OCI-LY1 (cell line): ENCODE data around the gene SULF2.

Experiments
- H2AFZ ChIP-seq: fragments of 200-600 bp; sonication (generic), shearing (Covaris generic); 2 replicates; pipeline ENCODE4 v1.6.0; 2014; ENCODE audit warnings: antibody characterized with exemption, mild to moderate bottlenecking, low read length
- H3F3A ChIP-seq: fragments of 200-600 bp; sonication (generic), shearing (Covaris generic); 2 replicates; pipeline ENCODE4 v1.6.0; 2014; ENCODE audit warnings: mild to moderate bottlenecking, antibody characterized with exemption, low read length, moderate library complexity; ENCODE audit not compliant: insufficient read depth
- H3K27ac ChIP-seq: fragments of 200-600 bp; sonication (generic); 2 replicates; pipeline ENCODE4 v1.5.1; 2014; ENCODE audit warnings: low read length, mixed run types, mild to moderate bottlenecking, low read depth; ENCODE audit not compliant: poor library complexity, severe bottlenecking
- H3K27me3 ChIP-seq: fragments of 200-600 bp; sonication (generic); 2 replicates; pipeline ENCODE4 v1.6.0; 2014; ENCODE audit warnings: antibody characterized with exemption, mild to moderate bottlenecking, low read length, moderate library complexity; ENCODE audit not compliant: insufficient read depth
- H3K36me3 ChIP-seq: fragments of 200-600 bp; sonication (generic); 2 replicates; pipeline ENCODE4 v1.6.1; 2014; ENCODE audit warnings: mild to moderate bottlenecking, antibody characterized with exemption, low read length, moderate library complexity, mixed read lengths; ENCODE audit not compliant: insufficient read depth
- H3K4me1 ChIP-seq: fragments of 200-600 bp; sonication (generic); 2 replicates; pipeline ENCODE4 v1.5.1; 2014; ENCODE audit warnings: mild to moderate bottlenecking, low read length, moderate library complexity; ENCODE audit not compliant: insufficient read depth, severe bottlenecking
- H3K4me2 ChIP-seq: fragments of 200-600 bp; sonication (generic), shearing (Covaris generic); 2 replicates; pipeline ENCODE4 v1.6.1; 2014; ENCODE audit warnings: low read length
- H3K4me3 ChIP-seq: fragments of 200-600 bp; sonication (generic); 2 replicates; pipeline ENCODE4 v1.5.1; 2014; ENCODE audit warnings: low read length, low read depth, mild to moderate bottlenecking, mixed read lengths; ENCODE audit not compliant: poor library complexity, severe bottlenecking
- H3K79me2 ChIP-seq: fragments of 200-600 bp; shearing (Covaris generic); 2 replicates; pipeline ENCODE4 v1.6.1; 2016; ENCODE audit warnings: mixed run types, low read length, mixed read lengths; ENCODE audit not compliant: insufficient read depth
- H3K9ac ChIP-seq: fragments of 200-600 bp; sonication (generic), shearing (Covaris generic); 2 replicates; pipeline ENCODE4 v1.6.1; 2014; ENCODE audit warnings: mild to moderate bottlenecking, low read length, mixed read lengths
- H3K9me2 ChIP-seq: fragments of 200-600 bp; sonication (generic), shearing (Covaris generic); 2 replicates; pipeline ENCODE4 v1.6.1; 2014; ENCODE audit warnings: low read depth, mild to moderate bottlenecking, low read length, mixed read lengths
- H3K9me3 ChIP-seq: fragments of 200-600 bp; shearing (Covaris generic); 2 replicates; pipeline ENCODE4 v1.6.1; 2014; ENCODE audit warnings: low read length, mixed read lengths
- H4K20me1 ChIP-seq: fragments of 200-600 bp; sonication (generic), shearing (Covaris generic); 2 replicates; pipeline ENCODE4 v1.6.0; 2016; ENCODE audit warnings: mild to moderate bottlenecking, low read length; ENCODE audit not compliant: insufficient read depth
- EZH2 ChIP-seq: fragments of 200-600 bp; sonication (generic), shearing (Covaris generic); IDR thresholded peaks from 2 replicates; pipeline ENCODE4 v1.8.0; 2017; ENCODE audit warnings: borderline replicate concordance, mixed run types, mild to moderate bottlenecking, antibody characterized with exemption, low read length, moderate library complexity, mixed read lengths
- TF ChIP-seq, protein P1 (sequence below): fragments of 200-600 bp; sonication (generic), shearing (Covaris generic); IDR thresholded peaks from 2 replicates; pipeline ENCODE4 v1.5.1; 2017; ENCODE audit warnings: mild to moderate bottlenecking, antibody characterized with exemption, low read length, moderate library complexity, mixed read lengths

SULF2 gene

DNA sequence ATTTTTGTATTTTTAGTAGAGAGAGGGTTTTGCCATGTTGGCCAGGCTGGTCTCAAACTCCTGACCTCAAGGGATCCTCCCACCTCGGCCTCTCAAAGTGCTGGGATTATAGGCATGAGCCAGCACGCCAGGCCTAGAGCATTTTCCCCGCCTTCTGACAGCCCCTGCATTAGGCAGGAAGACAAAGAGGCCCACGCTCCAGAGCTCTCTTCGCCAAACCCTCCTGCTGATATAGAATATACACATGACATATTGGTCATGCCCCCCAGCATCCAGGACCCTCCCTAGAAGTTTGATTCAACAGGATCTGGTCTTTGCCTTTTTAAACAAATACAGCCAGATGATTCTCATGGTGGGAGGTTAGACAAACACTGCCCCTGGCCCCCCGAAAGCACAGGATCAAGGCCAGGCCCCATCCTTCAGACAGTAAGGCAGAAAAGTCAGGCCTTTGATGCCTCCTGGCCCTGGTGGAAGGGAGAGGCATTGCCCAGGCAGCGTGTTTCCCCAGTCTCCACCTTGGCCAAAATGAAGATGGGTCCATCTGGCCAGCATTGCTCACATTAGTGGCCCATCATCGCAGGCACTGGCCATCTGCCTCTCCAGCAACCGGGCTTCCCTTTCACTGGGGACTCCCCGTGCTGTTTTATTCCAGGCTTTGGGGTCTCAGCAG, 4.4 kb downstream of the SULF2 start:
- Histone ChIP-seq H4K20me1 (no peaks in the 10 kb centered on the region), H3K79me2 (no peaks in the 10 kb centered on the region), H3K36me3 (no peaks in the 10 kb centered on the region), H3K4me1 (no peaks in the 10 kb centered on the region), H3K4me2 (no peak overlapping the region), H3K9me3 (no peaks in the 10 kb centered on the region), H3K27me3 (peaks cover 8% of the 10 kb centered on the region; the same call in 1 of the 2 replicates), H3K9ac (no peak overlapping the region), H3K27ac (no peak overlapping the region), H2AFZ (no peak overlapping the region), H3K4me3 (no peak overlapping the region), H3F3A (no peaks in the 10 kb centered on the region), H3K9me2 (no peaks in the 10 kb centered on the region)
- no peak for TF ChIP-seq EZH2
- TF ChIP-seq, protein P1, sequence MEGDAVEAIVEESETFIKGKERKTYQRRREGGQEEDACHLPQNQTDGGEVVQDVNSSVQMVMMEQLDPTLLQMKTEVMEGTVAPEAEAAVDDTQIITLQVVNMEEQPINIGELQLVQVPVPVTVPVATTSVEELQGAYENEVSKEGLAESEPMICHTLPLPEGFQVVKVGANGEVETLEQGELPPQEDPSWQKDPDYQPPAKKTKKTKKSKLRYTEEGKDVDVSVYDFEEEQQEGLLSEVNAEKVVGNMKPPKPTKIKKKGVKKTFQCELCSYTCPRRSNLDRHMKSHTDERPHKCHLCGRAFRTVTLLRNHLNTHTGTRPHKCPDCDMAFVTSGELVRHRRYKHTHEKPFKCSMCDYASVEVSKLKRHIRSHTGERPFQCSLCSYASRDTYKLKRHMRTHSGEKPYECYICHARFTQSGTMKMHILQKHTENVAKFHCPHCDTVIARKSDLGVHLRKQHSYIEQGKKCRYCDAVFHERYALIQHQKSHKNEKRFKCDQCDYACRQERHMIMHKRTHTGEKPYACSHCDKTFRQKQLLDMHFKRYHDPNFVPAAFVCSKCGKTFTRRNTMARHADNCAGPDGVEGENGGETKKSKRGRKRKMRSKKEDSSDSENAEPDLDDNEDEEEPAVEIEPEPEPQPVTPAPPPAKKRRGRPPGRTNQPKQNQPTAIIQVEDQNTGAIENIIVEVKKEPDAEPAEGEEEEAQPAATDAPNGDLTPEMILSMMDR: no peak

DNA sequence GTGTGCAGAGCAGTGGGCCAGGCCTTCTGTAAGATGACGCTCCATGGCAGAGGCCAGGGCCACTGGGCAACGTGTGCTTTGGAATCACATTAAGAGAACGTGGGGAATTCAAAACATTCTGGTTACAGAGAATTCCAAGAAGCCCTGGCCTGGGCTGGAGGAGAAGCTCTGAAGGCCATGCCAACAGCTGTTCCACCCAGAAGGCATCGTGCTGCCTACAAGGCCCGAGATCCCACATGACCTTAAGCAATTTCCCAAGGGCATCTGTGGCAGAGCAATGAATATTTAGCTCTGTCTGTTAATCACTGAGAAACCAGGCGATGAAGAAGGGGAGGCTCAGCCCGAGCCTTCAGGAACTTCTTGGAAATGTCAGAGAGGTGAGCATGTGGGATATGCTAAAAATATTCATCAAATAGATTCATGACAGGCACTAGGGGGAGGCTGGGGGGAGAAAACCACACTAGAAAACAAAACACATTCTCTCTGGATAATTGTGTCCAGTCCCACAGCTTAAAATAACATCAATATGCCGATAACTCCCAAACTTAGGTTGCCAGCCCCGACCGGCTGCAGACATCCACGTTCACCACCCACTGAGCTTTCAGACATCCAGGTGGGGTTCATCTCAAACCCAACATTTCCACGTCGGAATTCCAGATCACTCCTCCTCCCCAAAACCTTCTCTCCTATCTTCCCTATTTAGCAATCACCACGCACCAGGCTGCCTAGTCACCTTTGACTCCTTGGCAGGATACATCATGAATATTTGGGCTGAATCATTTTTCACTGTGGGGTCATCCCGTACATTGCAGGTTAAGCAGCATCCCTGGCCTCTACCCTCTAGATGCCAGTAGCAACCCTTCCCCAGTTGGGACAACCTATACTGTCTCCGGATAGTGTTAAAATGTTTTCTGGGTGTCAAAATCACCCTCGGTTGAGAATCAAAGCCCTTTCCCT, 6.6 kb downstream of the SULF2 start:
- Histone ChIP-seq H3K79me2 (no peaks in the 10 kb centered on the region), H3K4me3 (no peak overlapping the region), H3K9me2 (no peaks in the 10 kb centered on the region), H3F3A (no peaks in the 10 kb centered on the region), H3K4me1 (no peaks in the 10 kb centered on the region), H3K9me3 (0 out of 2 replicates have a peak, but pooled peaks cover 2% of the 10 kb centered on the region), H3K4me2 (no peak overlapping the region), H2AFZ (no peak overlapping the region), H3K9ac (no peak overlapping the region), H4K20me1 (no peaks in the 10 kb centered on the region), H3K36me3 (no peaks in the 10 kb centered on the region), H3K27me3 (peaks cover 13% of the 10 kb centered on the region; the same call in 1 of the 2 replicates), H3K27ac (no peak overlapping the region)
- TF ChIP-seq EZH2: no peak
- TF ChIP-seq, protein P1: no peak

GRCh38 chr20:47777220-47777619, 8.1 kb downstream of the SULF2 start:
- no peaks in the 10 kb centered on the region for H3K4me1 ChIP-seq
- H3K36me3 ChIP-seq: no peaks in the 10 kb centered on the region
- H3K79me2 ChIP-seq: no peaks in the 10 kb centered on the region
- H3K9ac ChIP-seq: no peak overlapping the region
- H2AFZ ChIP-seq: no peak overlapping the region
- H4K20me1 ChIP-seq: no peaks in the 10 kb centered on the region
- 0 out of 2 replicates have a peak, but pooled peaks cover 2% of the 10 kb centered on the region for H3K9me3 ChIP-seq
- no peak overlapping the region for H3K4me3 ChIP-seq
- no peaks in the 10 kb centered on the region for H3K9me2 ChIP-seq
- no peak overlapping the region for H3K27ac ChIP-seq
- no peak overlapping the region for H3K4me2 ChIP-seq
- peaks cover 13% of the 10 kb centered on the region; the same call in 1 of the 2 replicates for H3K27me3 ChIP-seq
- TF ChIP-seq, protein P1: no peak
- no peaks in the 10 kb centered on the region for H3F3A ChIP-seq
